ENCODE results near the gene ACVR1. TPM values are rescaled to one million over a fixed set of nuclear protein-coding genes. Genes with fewer than 3 reads are reported as not detected.

The ACVR1 gene
- total and polyA plus RNA-seq, 2 experiments from 2014 or later: 8.9 to 21.5 TPM

- Histone ChIP-seq H3K4me3 (peak overlapping the region; percentile 17; the same call in 1 of the 2 replicates), H3K9me2 (ENCODE audit: insufficient read depth) (0 out of 2 replicates have a peak, but pooled peaks cover 7% of the 10 kb centered on the region), H2AFZ (no peak overlapping the region), H3K4me1 (ENCODE audit: insufficient read depth) (peaks cover 43% of the 10 kb centered on the region), H3K27me3 (ENCODE audit: insufficient read depth) (no peaks in the 10 kb centered on the region), H3K27ac (ENCODE audit: low read depth) (peak overlapping the region; percentile 65), H3K79me2 (replicated peaks; ENCODE audit: insufficient read depth) (peaks cover 36% of the 10 kb centered on the region), H4K20me1 (replicated peaks; ENCODE audit: insufficient read depth) (no peaks in the 10 kb centered on the region), H3K36me3 (ENCODE audit: insufficient read depth) (no peaks in the 10 kb centered on the region), H3K4me2 (peak overlapping the region; percentile 63), H3F3A (replicated peaks; ENCODE audit: low read depth) (no peaks in the 10 kb centered on the region)
- Mint-ChIP-seq H3K9me3 (no peaks in the 10 kb centered on the region; the same call in 2 of the 3 replicates), H3K4me3 (peak overlapping the region; percentile 38; the same call in 2 of the 3 replicates), H3K4me1 (peaks cover 45% of the 10 kb centered on the region), H3K27ac (peak overlapping the region; percentile 69), H3K36me3 (ENCODE audit: low read depth) (no peaks in the 10 kb centered on the region; the same call in 2 of the 3 replicates), H3K27me3 (ENCODE audit: insufficient read depth, low read depth, poor library complexity) (no peaks in the 10 kb centered on the region)
- DNase-seq (ENCODE audit: low spot score): no peak
- TF ChIP-seq EZH2 (IDR thresholded peaks at IDR 0.05; ENCODE audit: low read depth, unreplicated experiment) (no peak), ZNF114 (CRISPR knock-in tag; IDR thresholded peaks at IDR 0.05) (no peak), NANOG (IDR thresholded peaks at IDR 0.05; ENCODE audit: borderline replicate concordance) (peak; percentile 39; the same call in 1 of the 2 replicates)
- ATAC-seq: no peak
Measured at GRCh38 chr2:157830696-157831570, 45.2 kb downstream of the ACVR1 start.

GRCh38 chr2:157830266-157830665 lies 45.9 kb downstream of the ACVR1 start:
- H3K4me1 Mint-ChIP-seq: peaks cover 38% of the 10 kb centered on the region
- no peaks in the 10 kb centered on the region for H3K27me3 Mint-ChIP-seq (ENCODE audit: insufficient read depth, low read depth, poor library complexity)
- Histone ChIP-seq H3K4me3 (no peak overlapping the region), H3K4me2 (peak overlapping the region; percentile 63), H3K4me1 (ENCODE audit: insufficient read depth) (peaks cover 37% of the 10 kb centered on the region), H2AFZ (no peak overlapping the region), H3K9me2 (ENCODE audit: insufficient read depth) (0 out of 2 replicates have a peak, but pooled peaks cover 7% of the 10 kb centered on the region), H3K27ac (ENCODE audit: low read depth) (peak overlapping the region; percentile 65), H3K27me3 (ENCODE audit: insufficient read depth) (no peaks in the 10 kb centered on the region), H4K20me1 (replicated peaks; ENCODE audit: insufficient read depth) (no peaks in the 10 kb centered on the region), H3F3A (replicated peaks; ENCODE audit: low read depth) (no peaks in the 10 kb centered on the region), H3K79me2 (replicated peaks; ENCODE audit: insufficient read depth) (peaks cover 30% of the 10 kb centered on the region), H3K36me3 (ENCODE audit: insufficient read depth) (no peaks in the 10 kb centered on the region)
- H3K36me3 Mint-ChIP-seq (ENCODE audit: low read depth): no peaks in the 10 kb centered on the region; the same call in 2 of the 3 replicates
- no peak overlapping the region for H3K27ac Mint-ChIP-seq
- no peak for ATAC-seq
- no peaks in the 10 kb centered on the region; the same call in 2 of the 3 replicates for H3K9me3 Mint-ChIP-seq
- no peak for DNase-seq (ENCODE audit: low spot score)
- H3K4me3 Mint-ChIP-seq: no peak overlapping the region
- TF ChIP-seq EZH2 (IDR thresholded peaks at IDR 0.05; ENCODE audit: low read depth, unreplicated experiment): no peak
- TF ChIP-seq STAT1 (IDR thresholded peaks at IDR 0.05; ENCODE audit: unreplicated experiment): no peak
- no peak for TF ChIP-seq ETS1 (IDR thresholded peaks at IDR 0.05)
- no peak for TF ChIP-seq POLR2AphosphoS5 (IDR thresholded peaks at IDR 0.05; ENCODE audit: low read depth)
- TF ChIP-seq REST (IDR thresholded peaks at IDR 0.05; ENCODE audit: unreplicated experiment): no peak
- no peak for TF ChIP-seq CREB1 (CRISPR knock-in tag; IDR thresholded peaks at IDR 0.05; ENCODE audit: low read depth)
- no peak for TF ChIP-seq NANOG (IDR thresholded peaks at IDR 0.05; ENCODE audit: borderline replicate concordance)
- TF ChIP-seq CTCF (conservative IDR thresholded peaks at IDR 0.05; ENCODE audit: low read depth in 2 of 2): no peak
- TF ChIP-seq ZNF114 (CRISPR knock-in tag; IDR thresholded peaks at IDR 0.05): no peak
- no peak for TF ChIP-seq JUNB (IDR thresholded peaks at IDR 0.05; ENCODE audit: unreplicated experiment)

Data from GM23338 (cell line).